GM18868 (cell line): Measurements from ENCODE around the gene LRRC27.
"Not testable (repeated sequence)": the region's sequence is repeated elsewhere in the genome, so short reads cannot be mapped to it uniquely, and the experiment has no call there.

Experiments
- ATAC-seq: cut with Tn5 transposase; IDR thresholded peaks from one replicate; pipeline ENCODE4 v1.9.1; 2021; ENCODE audit warnings: mild to moderate bottlenecking, moderate library complexity; ENCODE audit not compliant: unreplicated experiment

Gene LRRC27

DNA sequence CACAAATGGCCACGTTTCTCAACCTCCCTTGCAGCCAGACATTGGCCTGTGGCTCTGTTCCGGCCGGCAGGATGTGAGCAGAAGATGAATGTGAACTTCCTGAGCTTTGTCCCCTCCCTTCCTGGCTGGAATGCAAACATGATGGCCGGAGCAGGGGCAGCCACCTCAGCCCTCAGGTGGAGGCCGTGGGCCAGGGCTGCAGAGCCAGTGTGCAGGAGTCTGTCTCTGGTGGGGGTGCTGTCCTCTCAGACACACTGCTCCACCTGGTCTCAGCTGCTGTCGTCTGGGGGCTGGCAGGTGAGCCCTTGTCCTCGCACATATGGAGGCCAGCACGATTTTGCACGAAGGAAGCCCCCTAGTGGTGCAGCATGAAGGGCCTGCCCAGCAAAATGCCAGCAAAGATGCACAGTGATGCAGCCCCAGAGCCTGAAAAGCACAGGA, 39.7 kb downstream of the LRRC27 start:
- ATAC-seq = no peak

DNA sequence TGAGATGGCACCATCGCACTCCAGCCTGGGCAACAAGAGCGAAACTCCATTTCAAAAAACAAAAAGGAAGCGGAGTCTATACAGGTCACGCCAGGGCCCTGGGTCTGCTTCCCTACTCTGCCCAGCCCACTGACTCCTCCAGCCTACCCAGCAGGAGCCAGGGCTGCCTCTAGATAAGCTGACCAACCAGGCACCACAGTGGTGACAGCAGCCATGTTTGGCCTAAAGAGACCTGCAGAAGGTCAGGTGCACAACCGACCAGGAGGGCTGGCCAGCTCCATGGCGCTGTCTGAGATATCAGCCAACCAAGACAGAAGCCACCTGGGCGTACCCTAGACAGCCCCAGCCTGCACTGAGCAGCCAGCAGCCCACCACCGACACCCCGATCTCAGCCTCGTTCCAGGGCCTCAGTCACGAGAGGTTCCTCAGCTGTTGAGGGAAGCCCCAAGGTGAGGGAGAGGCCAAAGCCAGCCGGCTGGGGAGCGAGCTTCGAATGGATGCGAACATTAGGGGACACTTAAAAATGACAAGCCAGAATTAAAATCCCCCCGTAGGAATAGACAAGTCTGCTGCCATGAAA, 40.6 kb downstream of the LRRC27 start:
- ATAC-seq = no peak

DNA sequence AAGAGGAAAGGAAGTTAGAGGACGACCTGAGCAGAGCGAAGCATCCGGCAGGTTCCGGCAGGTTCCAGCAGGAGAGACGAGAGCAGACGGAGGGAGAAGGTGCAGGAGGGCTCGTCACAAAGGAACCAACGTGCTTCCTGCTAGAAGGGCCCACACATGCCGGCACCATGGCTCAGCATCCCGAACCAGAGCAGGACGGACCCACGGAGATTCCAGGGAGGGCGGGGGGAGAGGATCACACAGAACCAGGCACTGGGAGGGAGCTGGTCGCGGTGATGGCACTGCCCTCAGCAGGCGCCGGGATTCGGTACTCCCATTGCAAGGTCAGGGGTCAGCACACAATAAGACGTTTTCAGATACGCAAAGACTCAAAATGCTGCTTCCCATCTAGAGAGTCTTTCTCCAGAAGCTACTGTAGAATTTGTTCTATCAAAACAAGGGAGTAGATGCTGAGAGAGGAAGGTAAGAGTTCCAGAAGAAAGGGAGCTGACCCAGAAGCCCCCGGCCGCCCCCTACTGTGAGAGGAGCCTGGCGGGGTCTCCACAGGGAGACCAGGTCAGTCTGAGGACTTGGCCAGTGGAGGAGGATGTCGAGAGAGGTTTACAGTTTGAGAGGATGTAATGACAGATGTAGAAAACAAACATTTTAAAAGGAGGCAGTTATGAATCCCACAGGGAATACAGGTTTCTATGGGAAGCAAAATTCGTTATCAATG, 41.4 kb downstream of the LRRC27 start:
- no peak for ATAC-seq

DNA sequence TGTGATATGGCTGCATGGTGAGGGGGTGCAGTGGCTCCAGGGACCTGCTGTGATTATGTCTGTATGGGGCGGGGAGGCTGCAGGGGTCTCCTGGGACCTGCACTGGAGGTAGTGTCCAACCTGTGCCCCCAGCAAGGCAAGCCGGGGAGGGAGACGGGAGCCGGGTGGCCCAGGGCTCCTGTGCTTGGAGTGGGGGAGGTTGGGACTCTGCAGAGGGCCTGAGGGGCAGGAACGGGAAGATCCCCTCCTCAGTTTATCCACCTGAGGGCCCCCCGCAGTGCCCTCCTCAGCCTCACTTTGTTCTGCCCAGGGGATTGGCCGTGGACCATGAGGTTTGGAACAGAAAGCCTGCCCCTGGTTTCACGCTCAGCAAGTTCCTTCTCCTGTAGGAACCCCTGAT, 42.2 kb downstream of the LRRC27 start:
- no peak for ATAC-seq

DNA sequence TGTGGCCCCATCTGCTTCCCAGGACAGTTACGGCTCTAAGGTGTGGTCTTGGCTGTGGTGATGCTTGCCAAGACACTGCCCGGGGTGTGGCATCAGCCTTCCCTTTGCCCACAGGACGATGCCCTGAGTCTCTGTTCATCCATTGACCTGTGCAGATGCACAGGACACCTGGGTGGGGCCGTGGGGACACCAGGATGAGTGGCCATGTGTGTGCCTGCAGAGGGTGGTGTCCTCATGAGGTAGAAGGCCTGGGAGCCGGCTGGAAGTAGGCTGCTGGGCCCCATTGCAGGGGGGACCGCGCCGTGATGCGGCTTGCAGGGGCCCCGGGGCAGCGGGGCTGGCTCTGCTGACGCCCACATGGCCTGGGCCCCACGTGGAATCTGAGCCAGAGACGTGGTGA, 42.6 kb downstream of the LRRC27 start:
- ATAC-seq = no peak

DNA sequence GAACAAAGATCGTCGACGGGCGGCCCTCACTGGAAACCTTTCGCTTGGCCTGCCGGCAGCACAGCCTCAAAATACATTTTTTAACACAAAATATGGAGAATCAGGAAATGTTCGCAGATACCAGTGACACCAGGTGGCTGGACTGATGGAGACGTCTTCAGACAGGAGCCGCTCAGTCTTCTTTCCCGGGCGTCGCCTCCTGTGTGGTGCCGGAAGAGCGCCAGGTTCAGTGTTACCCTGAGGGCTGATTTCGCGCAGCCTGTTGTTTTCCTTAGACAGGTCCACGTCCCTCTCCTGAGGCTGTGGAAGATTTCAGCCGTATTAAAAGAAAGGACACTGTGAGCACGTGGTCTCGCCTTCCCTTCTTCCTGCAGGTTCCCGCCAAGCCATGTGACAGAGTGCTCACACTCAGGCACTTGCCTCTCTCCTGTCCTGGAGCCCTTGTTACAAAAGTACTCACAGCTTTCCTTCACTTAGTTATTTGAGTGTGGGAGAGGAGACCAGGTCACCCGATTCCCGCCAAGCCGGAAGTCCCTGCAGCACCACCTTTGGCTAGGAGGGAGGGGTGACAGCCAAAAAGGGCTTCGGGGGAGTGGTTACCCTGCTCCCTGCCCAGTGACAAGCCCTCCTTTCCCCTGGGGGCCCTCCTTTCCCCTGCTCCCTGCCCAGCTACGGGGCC, 43.3 kb downstream of the LRRC27 start:
- ATAC-seq = no peak

DNA sequence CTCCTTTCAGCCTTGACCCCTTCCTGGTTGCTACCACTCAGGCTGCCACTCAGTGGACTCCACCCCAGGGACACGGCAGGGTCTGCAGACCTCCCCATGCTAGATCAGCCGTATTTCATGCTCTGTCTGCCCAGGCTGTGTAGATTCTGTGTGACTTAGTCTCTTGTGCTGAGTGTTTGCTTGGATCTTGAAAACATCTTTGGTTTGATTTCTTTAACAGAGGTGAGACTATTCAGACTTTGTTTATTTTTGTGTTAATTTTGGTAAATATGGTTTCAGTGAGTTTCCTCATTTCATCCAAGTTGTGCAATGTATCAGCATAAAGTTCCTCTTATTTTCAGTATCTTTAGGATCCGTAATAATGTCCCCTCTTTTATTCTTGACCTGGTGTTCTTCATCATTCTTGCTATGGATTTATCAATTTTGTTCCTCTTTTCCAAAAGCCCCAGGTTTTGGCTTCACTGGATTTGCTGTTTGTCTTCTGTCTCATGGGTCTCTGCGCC, 43.9 kb downstream of the LRRC27 start:
- no peak for ATAC-seq

DNA sequence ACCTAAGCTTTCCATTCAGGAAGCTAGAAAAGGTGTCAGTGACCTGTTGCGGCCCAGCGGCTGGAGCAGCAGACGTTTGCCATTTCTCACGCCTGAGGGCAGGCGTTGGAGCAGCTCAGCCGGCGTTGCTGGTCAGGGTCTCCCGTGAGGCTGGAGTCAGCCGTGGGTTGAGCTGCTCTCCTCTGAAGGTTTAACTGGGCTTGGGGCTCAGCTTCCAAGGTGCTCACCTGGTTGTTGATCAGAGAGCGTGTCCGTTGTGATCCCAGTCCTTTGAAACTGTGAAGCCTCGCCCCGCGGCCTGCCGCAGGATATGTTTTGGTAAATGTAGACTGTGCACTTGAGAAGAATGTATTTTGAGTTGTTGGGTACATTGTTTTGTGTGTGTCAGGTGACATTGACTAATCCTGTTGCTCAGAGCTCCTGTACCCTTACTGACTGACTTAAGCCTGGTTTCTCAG, 44.4 kb downstream of the LRRC27 start:
- ATAC-seq = no peak

DNA sequence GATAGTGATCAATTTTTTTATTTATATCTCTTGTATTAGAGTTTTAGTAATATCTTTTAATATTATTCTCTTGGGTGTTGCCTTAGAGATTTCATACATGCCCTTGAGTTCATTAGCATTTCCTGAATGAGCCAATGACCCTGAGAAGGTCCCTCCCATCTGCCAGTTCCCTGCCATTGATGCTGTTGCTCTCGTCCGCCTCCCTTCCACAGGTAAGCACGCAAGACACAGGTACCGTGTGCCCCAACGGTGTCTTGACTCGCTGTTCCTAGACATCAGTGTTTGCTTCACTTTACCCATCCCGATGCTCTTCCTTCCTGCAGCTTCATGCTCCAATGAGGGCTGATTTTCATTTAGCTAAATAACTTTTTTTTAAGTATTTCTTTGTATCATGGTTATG, 45.3 kb downstream of the LRRC27 start:
- no peak for ATAC-seq

DNA sequence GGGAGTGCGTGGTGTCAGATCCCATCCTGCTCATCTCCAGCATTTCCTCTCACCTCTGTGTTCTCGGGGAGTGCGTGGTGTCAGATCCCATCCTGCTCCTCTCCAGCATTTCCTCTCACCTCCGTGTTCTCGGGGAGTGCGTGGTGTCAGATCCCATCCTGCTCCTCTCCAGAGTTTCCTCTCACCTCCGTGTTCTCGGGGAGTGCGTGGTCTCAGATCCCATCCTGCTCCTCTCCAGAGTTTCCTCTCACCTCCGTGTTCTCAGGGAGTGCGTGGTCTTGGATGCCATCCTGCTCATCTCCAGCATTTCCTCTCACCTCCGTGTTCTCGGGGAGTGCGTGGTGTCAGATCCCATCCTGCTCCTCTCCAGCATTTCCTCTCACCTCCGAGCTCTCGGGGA, 47.0 kb downstream of the LRRC27 start:
- not testable (repeated sequence) for ATAC-seq

DNA sequence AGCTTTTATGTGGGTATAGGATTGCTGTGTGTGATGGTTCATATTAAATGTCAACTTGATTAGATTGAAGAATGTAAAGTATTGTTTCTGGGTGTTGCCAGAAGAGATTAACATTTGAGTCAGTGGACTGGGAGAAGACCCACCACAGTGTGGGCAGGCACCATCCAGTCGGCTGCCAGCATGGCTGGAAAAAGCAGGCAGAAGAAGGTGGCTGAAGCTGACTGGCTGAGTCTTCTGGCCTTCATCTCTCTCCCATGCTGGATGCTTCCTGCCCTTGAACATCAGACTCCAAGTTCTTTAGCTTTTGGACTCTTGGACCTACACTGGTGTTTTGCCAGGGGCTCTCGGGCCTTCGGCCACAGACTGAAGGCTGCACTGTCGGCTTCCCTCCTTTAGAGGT, 49.0 kb downstream of the LRRC27 start:
- not testable (repeated sequence) for ATAC-seq

DNA sequence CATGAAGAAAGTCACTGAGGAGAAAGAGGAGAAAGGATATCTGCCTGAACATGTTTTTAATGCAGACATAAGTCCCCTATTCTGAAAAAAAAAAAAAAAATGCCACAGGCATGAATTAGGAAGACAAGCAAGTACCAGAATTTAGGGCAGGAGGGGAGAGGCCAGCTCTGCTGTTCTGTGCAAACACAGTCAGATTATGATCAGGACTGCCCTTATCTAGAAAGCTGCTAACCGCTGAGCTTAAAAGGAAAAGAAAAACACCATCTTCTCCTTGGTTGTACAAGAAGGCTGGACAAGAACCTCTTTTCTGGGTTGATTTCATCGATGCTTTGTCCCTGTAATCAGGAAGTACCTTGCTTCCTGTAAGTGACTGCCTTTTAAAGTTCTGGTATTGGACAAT, 49.7 kb downstream of the LRRC27 start:
- no peak for ATAC-seq

DNA sequence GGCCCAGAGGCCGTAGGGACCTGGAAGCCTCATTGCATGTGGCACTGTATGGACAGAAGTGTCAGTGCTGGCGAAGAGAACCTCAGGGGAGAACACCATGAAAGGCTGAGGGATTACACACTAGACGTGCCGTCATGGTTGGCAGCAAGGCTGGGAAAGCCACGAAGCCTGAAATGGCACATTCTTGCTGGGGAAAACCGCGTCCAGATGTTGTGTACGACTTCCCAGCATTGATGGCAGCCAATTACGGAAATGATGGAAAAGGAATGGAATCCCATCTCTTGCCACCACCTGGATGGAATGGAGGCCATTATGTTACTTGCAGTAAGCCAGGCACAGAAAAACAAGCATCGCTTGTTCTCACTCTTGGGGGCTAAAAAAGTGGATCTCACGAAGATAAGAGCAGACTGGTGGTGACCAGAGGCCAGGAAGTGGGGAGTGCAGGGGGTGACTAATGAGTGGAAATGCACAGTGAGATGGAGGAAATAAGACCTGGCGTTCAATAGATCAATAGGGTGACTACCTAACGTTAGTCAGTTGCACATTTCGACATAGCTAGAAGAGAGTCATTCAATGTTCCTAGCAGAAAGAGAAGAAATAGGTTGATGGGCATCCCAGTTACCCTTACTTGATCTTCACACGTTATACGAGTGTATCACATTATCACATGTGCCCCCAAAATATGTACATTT, 50.4 kb downstream of the LRRC27 start:
- no peak for ATAC-seq

DNA sequence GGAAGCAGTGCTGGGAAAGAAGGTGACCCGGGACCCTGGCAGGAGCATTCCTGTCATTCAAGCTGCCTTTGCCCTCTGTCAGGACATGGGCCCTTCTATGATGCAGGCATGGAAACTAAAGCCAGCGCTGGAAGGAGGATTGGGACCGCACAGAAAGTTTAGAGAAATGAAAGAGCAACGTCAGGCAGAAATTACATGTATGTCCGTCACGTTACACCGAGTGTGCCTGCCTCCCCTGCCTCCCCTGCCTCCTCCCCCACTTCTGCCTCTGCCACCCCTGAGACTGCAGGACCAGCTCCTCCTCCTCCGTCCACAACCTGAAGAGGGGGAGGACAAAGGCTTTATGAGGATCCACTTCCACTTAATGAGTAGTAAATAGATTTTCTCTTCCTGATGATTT, 51.1 kb downstream of the LRRC27 start:
- ATAC-seq = no peak

DNA sequence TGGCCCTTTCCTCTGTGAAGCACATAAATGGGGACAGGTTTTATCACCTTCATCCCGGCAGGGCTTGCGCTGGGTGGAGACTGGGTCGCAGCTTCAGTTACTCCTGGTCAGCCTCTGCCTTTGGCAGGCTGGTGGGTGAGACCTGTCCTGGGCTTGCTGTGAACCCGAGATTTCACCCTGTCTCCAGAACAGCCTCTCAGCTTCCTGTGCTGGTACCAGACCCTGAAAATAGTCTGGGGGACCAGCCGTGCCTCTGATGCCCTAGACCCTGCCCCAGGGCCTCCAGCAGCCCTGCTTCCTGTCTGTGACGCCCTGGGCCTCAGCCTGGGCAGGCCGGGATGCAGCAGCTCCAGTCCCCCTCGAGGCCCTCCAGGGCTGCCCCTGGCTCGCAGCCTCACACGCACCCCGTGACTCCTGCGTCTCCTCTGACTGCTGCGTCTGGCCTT, 51.8 kb downstream of the LRRC27 start:
- ATAC-seq = no peak

DNA sequence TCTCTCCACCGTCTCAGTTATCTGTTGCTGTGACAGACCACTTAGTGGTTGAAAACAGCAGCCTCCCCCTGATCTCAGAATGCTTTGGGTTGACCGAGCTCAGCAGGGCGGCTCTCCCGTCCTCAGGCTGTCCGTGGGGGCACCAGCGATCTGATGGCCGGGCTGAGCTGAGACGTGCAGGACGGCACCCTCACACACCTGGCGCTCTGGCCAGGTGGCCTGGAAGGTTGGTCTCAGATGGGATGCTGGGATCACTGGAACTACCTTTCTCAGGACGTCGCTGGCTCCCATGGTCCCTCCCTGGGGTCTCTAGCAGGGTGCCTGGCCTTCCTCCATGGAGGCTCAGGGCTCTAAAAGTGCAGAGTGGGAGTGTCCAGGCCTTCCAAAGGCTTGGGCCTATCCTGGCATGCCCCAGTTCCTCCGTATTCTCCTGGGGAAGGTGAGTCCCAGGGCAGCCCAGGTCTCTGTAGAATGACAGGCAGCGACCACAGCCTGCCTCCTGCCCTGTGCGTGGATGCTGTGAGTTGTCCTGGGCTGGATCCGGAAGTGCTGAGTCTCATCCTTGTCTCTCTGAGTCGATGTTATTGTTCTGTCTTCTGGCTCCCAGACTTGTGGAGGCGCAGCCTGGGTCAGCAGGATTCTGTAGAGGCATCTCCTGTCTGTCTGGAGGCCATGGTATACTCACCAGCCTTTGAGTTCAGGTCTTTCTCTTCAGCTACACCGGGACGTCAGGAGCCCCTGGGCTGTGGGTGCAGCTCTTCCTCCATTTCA, 52.8 kb downstream of the LRRC27 start:
- no peak for ATAC-seq

DNA sequence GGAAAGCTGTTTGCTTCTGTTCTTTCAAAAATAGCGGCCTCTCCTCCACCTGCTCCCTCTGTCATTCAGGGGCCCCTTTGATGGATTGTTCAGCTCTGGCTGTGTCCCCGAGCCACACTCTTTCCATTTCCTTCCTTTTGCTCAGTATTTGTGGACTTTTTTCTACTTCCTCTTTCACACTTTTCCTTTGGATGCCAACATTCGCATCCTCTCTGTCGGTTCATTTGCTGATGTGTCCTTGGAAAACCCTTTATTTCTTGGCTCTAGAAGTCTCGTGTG, 53.3 kb downstream of the LRRC27 start:
- no peak for ATAC-seq

DNA sequence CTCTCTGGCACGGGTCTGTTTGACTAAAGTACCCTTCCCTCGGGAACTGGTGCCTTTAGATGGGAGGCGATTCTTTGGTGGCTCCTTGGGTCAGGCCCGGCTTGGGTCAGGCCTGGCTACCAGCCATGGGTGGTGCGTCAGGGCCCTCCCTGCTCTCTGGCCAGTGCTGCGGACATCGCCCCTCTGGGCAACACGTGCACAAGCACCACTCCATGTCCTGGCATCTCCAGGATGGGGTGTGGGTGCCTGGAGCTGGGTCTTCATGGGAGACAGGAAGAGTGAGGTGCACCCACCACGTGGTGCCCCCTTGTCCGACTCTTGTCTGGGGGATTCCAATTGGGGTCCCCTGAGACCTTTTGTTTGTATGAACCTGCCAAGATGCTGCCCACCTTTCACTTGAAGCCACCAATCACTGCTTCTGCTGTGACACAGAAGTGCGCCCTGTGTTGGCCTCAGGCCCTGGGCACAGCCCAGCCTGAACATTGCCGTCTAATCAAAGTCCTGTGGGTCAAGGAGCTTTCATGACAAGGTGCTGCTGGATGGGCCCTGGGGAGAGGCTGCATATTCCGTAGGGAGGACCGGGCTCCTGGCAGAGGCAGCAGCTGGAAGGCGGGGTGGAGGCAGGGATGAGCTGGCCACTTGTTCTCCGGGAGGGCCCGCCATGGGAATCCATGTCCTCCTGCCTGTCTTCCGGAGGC, 53.9 kb downstream of the LRRC27 start:
- ATAC-seq = no peak

DNA sequence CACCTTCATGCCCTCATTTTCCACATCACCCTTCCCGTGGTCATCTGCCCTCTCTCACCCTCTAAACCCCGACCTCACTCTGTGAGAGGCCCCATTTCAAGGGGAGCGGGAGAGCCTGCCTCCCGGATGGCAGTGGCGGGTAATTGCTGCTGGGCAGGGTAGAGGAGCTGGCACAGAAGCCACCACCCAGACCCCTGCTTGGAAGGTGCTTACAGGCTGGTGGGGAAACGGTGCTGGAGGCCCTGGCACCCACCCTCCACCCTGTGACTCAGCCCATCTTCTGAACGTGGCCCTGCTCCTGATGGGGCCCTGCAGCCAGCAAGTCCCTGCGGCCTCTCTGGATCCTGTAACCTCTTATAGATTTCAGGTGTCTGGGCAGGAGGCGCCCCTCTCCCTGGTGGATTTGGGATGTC, 54.4 kb downstream of the LRRC27 start:
- ATAC-seq = no peak

DNA sequence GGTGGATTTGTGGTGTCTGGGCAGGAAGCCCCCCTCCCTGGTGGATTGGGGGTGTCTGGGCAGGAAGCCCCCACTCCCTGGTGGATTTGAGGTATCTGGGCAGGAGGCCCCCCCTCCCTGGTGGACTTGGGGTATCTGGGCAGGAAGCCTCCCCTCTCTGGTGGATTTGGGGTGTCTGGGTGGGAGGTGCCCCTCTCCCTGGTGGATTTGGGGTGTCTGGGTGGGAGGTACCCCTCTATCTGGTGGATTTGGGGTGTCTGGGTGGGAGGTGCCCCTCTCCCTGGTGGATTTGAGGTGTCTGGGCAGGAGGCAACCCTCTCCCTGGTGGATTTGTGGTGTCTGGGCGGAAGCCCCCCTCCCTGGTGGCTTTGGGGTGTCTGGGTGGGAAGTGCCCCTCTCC, 54.9 kb downstream of the LRRC27 start:
- not testable (repeated sequence) for ATAC-seq
